Neutrophil (primary cell): ENCODE results near the gene TREML4.
A peak's percentile ranks its signal among the peaks of the same experiment; 100 is the strongest.

Source experiments
- H3K27ac ChIP-seq: fragments of 200-600 bp; sonication (generic); 2 replicates; pipeline ENCODE4 v1.5.1; 2016; ENCODE audit warnings: mild to moderate bottlenecking, moderate library complexity
- H3K27me3 ChIP-seq: fragments of 200-600 bp; sonication (generic); 2 replicates; pipeline ENCODE4 v1.6.0; 2016; ENCODE audit warnings: mild to moderate bottlenecking
- H3K36me3 ChIP-seq: fragments of 200-600 bp; sonication (generic); 2 replicates; pipeline ENCODE4 v1.5.1; 2017
- H3K4me1 ChIP-seq, 2 experiments: fragments of 200-600 bp in 1 of 2; sonication (generic) in 1 of 2; 1 replicate in 1 of 2; 2 replicates in 1 of 2; pipeline versions ENCODE4 v1.5.1 to v1.6.1; 2013 to 2016; ENCODE audit warnings: low read depth in 1 of 2, low read length in 1 of 2, mild to moderate bottlenecking in 1 of 2, moderate library complexity in 1 of 2; ENCODE audit not compliant: control insufficient read depth in 1 of 2, insufficient read depth in 1 of 2
- H3K4me3 ChIP-seq, 2 experiments: fragments of 200-600 bp in 1 of 2; sonication (generic) in 1 of 2; 1 replicate in 1 of 2; 2 replicates in 1 of 2; pipeline ENCODE4 v1.5.1; 2013 to 2016; ENCODE audit warnings: low read depth in 1 of 2, low read length in 1 of 2, mild to moderate bottlenecking in 1 of 2, moderate library complexity in 1 of 2
- H3K9me3 ChIP-seq: fragments of 200-600 bp; sonication (generic); 2 replicates; pipeline ENCODE4 v1.5.1; 2016
- CTCF ChIP-seq: fragments of 200-600 bp; sonication (generic); IDR thresholded peaks from 2 replicates; pipeline ENCODE4 v1.5.1; 2016; ENCODE audit warnings: antibody characterized with exemption

TREML4 gene

GRCh38 chr6:41200296-41200900 is 27.8 kb upstream of the TREML4 start:
- Histone ChIP-seq H3K4me3 (peak overlapping the region; percentile 59 to 65), H3K9me3 (no peaks in the 10 kb centered on the region), H3K36me3 (peaks cover 32% of the 10 kb centered on the region), H3K27me3 (no peaks in the 10 kb centered on the region), H3K27ac (peak overlapping the region; percentile 99), H3K4me1 (peaks cover 76% of the 10 kb centered on the region in 2 experiments)
- peak; percentile 26 for TF ChIP-seq CTCF

GRCh38 chr6:41200901-41201763 is 27.0 kb upstream of the TREML4 start, which contains the start of gene TREML2:
TREML2 (minus strand) TSS chr6:41201149; CDS start chr6:41201008, 141 bp downstream.
- H3K4me3 ChIP-seq: peak within 1 kb of the TSS; percentile 59 to 65
- peak within 1 kb of the TSS; percentile 99 for H3K27ac ChIP-seq
- peaks cover 25% of the 10 kb centered on the region for H3K36me3 ChIP-seq
- TF ChIP-seq CTCF: no peak
- no peaks in the 10 kb centered on the region for H3K9me3 ChIP-seq
- peaks cover 68 to 69% of the 10 kb centered on the region in 2 experiments for H3K4me1 ChIP-seq
- H3K27me3 ChIP-seq: no peaks in the 10 kb centered on the region

- Histone ChIP-seq H3K4me3 (peak overlapping the region; percentile 59 to 65), H3K9me3 (no peaks in the 10 kb centered on the region), H3K27me3 (no peaks in the 10 kb centered on the region), H3K27ac (peak overlapping the region; percentile 99), H3K36me3 (peaks cover 18% of the 10 kb centered on the region), H3K4me1 (peaks cover 62 to 64% of the 10 kb centered on the region in 2 experiments)
- no peak for TF ChIP-seq CTCF
Measured at GRCh38 chr6:41201764-41202173, 26.4 kb upstream of the TREML4 start.

DNA sequence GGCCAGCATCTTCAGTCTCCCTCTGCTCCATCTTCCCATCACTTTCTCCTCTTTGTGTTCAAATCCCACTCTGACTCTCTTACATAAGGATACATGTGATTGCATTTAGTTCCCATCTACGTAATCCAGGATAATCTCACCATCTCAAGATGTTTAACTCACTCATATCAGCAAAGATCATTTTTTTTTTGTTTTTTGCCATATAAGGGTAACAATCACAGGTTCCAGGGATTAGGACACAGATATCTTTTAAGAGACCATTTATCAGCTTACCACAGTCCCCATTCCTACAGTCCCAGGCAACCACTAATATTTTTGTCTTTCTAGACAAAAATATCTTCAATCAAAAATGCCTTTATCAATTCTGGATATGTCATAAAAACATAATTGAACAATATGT is 24.0 kb upstream of the TREML4 start:
- H3K27ac ChIP-seq: no peak overlapping the region
- peaks cover 38 to 40% of the 10 kb centered on the region in 2 experiments for H3K4me1 ChIP-seq
- no peaks in the 10 kb centered on the region for H3K36me3 ChIP-seq
- no peaks in the 10 kb centered on the region for H3K27me3 ChIP-seq
- no peak for TF ChIP-seq CTCF
- H3K4me3 ChIP-seq: no peak overlapping the region
- H3K9me3 ChIP-seq: no peaks in the 10 kb centered on the region

DNA sequence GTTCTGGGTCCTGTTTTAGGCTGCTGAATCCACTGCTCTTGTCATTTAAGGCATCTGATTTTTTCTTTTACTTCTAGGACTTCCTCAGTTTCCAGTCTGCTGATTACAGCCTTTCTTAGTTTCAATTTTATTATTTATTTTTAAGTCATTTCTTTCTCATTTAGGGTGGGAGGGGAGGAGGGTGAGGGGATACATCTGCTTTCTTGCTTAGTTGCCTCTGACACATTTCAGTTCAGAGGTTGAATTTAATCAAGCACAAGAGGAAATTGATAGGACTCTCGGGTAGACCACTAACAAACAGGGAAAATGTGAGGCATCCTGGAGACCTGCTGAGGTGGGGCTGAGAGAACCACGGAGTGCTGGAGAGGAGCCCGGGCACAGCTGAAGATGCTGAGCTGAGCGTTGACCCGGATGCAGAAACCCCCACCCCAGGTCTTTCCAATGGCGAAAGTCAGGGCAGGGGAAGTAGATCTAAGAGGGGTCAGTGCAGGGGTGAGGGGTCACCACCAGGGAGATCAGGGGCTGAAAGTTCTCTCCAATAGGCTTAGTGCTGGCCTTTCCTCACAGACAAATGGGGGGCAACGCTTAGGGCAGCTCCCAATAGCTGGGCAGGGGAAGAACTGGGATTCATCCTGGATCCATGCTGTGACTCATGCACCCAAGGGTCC is 19.6 kb upstream of the TREML4 start:
- Histone ChIP-seq H3K27ac (no peak overlapping the region), H3K27me3 (no peaks in the 10 kb centered on the region), H3K36me3 (no peaks in the 10 kb centered on the region), H3K9me3 (no peaks in the 10 kb centered on the region), H3K4me3 (no peak overlapping the region), H3K4me1 (peaks cover 9 to 10% of the 10 kb centered on the region in 2 experiments)
- no peak for TF ChIP-seq CTCF
